Activated T-helper 1 cell treated with anti-CD3 and anti-CD28 coated beads, Interleukin-12 subunit alpha, Interleukin-12 subunit beta, Interleukin-2, Interleukin-4 antibody, amounts not matched to agents 30 ng/mL and 10 ng/mL and 1 ng/mL, durations not matched to agents 14 hours and 24 hours and 36 hours (primary cell): Measurements from ENCODE around the gene WNT11. TPM values are rescaled to one million over a fixed set of nuclear protein-coding genes. Genes with fewer than 3 reads are reported as not detected.

Source experiments
- DNase-seq: peaks from one replicate; pipeline ENCODE4 v3.0.0; 2021; ENCODE audit warnings: low spot score
- H3K27ac Mint-ChIP-seq: one replicate; pipeline ENCODE4 v1.8.0; 2021; ENCODE audit warnings: mild to moderate bottlenecking, mixed read lengths
- H3K27me3 Mint-ChIP-seq: one replicate; pipeline ENCODE4 v1.8.0; 2022; ENCODE audit warnings: mild to moderate bottlenecking, moderate library complexity, mixed read lengths; ENCODE audit not compliant: insufficient read depth
- H3K36me3 Mint-ChIP-seq: one replicate; pipeline ENCODE4 v1.8.0; 2021; ENCODE audit warnings: low read depth, mixed read lengths
- H3K4me1 Mint-ChIP-seq: one replicate; pipeline ENCODE4 v1.8.0; 2021; ENCODE audit warnings: low read depth, mixed read lengths
- H3K4me3 Mint-ChIP-seq: one replicate; pipeline ENCODE4 v1.8.0; 2021; ENCODE audit warnings: mild to moderate bottlenecking, moderate library complexity, mixed read lengths
- H3K9me3 Mint-ChIP-seq: one replicate; pipeline ENCODE4 v1.8.0; 2021; ENCODE audit warnings: mixed read lengths
- intact Hi-C: fragments of 100-400 bp; cut with micrococcal nuclease; formaldehyde crosslinking; loops from one replicate; pipeline ENCODE4 v1.15.1; 2024
- total RNA-seq: library from RNA; stranded (reverse); gene quantifications from 2 replicates; pipeline ENCODE4 v1.2.3, GENCODE V29; 2022

Gene WNT11
- total RNA-seq, 1 donor from 2014 or later: 0.39 TPM

GRCh38 chr11:76235233-76236091, 29.2 kb upstream of the WNT11 start:
- Mint-ChIP-seq H3K36me3 (no peaks in the 10 kb centered on the region), H3K4me3 (peak overlapping the region; percentile 92), H3K9me3 (no peaks in the 10 kb centered on the region), H3K27ac (peak overlapping the region; percentile 84), H3K27me3 (peaks cover 30% of the 10 kb centered on the region), H3K4me1 (peaks cover 50% of the 10 kb centered on the region)
- intact Hi-C loops: loop anchor here (1.0 to 10.0 kb wide), 8 partner anchors 28 to 1491 kb away; partner anchors contain the start of gene RNF169
- DNase-seq: peak; percentile 85

GRCh38 chr11:76234416-76235232, 28.3 kb upstream of the WNT11 start:
- Mint-ChIP-seq H3K4me3 (peak overlapping the region; percentile 92), H3K9me3 (no peaks in the 10 kb centered on the region), H3K27ac (peak overlapping the region; percentile 84), H3K4me1 (peaks cover 50% of the 10 kb centered on the region), H3K36me3 (no peaks in the 10 kb centered on the region), H3K27me3 (peaks cover 25% of the 10 kb centered on the region)
- DNase-seq: no peak
- intact Hi-C loops: loop anchor here (1.0 to 10.0 kb wide), 8 partner anchors 27 to 1490 kb away; partner anchors contain the start of gene RNF169

DNA sequence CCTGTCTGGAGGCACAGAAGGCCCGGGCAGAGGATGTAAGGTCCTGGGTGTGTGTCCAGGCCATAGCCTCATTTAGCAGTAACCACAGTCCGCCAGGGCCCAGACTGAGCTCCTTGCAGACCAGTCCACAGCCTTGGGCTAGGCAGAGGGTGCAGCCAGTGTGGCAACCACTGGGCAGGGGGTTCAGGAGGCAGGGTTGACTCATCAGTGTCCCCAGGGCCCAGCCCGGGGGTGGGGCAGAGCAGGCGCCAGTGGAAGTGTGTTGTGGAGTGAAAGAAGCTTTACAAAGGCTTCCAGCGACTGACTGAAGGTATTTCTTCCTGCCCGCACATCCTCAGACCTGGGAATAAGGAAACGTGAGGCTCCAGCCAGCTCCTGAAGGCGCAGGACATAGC, 27.7 kb upstream of the WNT11 start:
- Mint-ChIP-seq H3K4me3 (peak overlapping the region; percentile 74), H3K36me3 (no peaks in the 10 kb centered on the region), H3K27ac (no peak overlapping the region), H3K9me3 (no peaks in the 10 kb centered on the region), H3K4me1 (peaks cover 50% of the 10 kb centered on the region), H3K27me3 (peaks cover 27% of the 10 kb centered on the region)
- no peak for DNase-seq
- intact Hi-C loops: loop anchor here (2.0 to 10.0 kb wide), 2 partner anchors 393 to 1489 kb away; partner anchors contain the start of gene RNF169

DNA sequence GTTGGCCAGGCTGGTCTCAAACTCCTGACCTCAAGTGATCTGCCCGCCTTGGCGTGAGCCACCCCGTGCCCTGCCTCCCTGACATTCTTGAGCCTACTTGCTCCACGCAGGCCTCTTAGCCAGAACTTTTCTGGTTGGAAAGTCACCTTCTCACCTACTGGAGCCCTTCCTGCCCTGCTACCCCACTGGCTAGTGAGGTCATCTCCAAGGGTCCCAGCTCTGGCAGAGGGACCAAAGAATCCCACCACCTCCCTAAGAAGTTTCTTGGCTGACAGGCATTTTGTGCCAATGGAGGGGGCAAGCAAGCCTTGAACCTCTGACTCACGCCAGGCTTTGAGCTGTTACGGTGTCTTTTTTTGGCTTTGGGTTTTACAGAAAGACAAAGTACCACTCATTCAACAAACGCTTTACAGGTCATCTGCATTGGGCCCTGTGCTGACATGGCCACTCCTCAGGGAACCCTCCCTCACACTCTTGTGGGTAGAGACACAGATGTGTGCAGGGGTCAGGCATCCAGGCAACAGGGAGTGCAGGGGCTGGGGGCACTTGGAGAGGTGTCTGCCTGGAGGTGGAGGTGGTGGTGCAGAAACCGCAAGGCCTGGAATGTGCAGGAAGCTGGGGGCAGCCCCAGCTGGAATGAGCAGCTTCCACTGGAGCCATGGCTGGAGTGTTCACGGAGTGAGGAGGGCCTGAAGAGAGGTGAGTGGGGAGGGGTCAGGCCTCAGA, 27.1 kb upstream of the WNT11 start:
- no peak for DNase-seq
- Mint-ChIP-seq H3K36me3 (no peaks in the 10 kb centered on the region), H3K9me3 (no peaks in the 10 kb centered on the region), H3K4me1 (peaks cover 50% of the 10 kb centered on the region), H3K27ac (peak overlapping the region; percentile 55), H3K4me3 (peak overlapping the region; percentile 74), H3K27me3 (peaks cover 31% of the 10 kb centered on the region)
- intact Hi-C loops: loop anchor here (10.0 kb wide), 1 partner anchor 1489 kb away; the partner anchor contains the start of gene RNF169

GRCh38 chr11:76232026-76232665, 25.8 kb upstream of the WNT11 start:
- no peaks in the 10 kb centered on the region for H3K9me3 Mint-ChIP-seq
- H3K4me1 Mint-ChIP-seq: peaks cover 57% of the 10 kb centered on the region
- H3K36me3 Mint-ChIP-seq: no peaks in the 10 kb centered on the region
- peak; percentile 44 for DNase-seq
- H3K27ac Mint-ChIP-seq: peak overlapping the region; percentile 33
- peaks cover 29% of the 10 kb centered on the region for H3K27me3 Mint-ChIP-seq
- intact Hi-C loops: loop anchor here (10.0 kb wide), 1 partner anchor 1487 kb away; the partner anchor contains the start of gene RNF169
- H3K4me3 Mint-ChIP-seq: peak overlapping the region; percentile 54

DNA sequence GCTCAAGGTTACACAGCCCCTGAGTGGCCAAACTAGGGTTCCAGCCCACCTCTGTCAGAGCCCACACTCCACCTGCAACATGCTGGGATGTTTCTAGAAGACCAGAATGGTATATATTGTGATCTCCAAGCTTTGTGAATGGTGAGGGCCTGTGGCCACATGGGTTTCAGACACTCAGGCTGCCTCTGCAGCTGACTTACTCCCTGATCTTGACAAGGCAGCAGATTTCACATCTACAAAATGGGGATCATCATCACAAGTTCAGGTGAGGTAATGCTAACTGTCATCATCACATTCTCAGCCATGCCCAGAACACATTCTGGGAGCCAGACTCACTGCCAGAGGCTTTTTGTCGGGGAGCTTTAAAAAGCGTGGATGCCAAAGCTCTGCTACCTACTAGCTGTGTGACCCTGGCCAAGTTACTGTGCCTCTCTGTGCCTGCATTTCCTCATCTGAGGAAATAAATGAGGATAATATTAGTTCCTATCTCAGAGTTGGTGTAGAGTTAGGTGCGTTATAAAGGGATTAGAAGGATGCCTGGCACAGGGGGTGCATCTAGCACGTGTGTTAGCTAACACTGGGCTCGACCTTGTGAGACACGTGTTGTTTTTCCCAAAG, 24.9 kb upstream of the WNT11 start:
- intact Hi-C loops: loop anchor here (10.0 kb wide), 1 partner anchor 1486 kb away; the partner anchor contains the start of gene RNF169
- H3K9me3 Mint-ChIP-seq: no peaks in the 10 kb centered on the region
- DNase-seq: no peak
- no peak overlapping the region for H3K4me3 Mint-ChIP-seq
- peaks cover 21% of the 10 kb centered on the region for H3K27me3 Mint-ChIP-seq
- H3K4me1 Mint-ChIP-seq: peaks cover 52% of the 10 kb centered on the region
- H3K36me3 Mint-ChIP-seq: no peaks in the 10 kb centered on the region
- no peak overlapping the region for H3K27ac Mint-ChIP-seq

GRCh38 chr11:76230392-76230791, 24.1 kb upstream of the WNT11 start:
- Mint-ChIP-seq H3K9me3 (no peaks in the 10 kb centered on the region), H3K4me3 (no peak overlapping the region), H3K27ac (no peak overlapping the region), H3K36me3 (no peaks in the 10 kb centered on the region), H3K27me3 (peaks cover 14% of the 10 kb centered on the region), H3K4me1 (peaks cover 43% of the 10 kb centered on the region)
- no peak for DNase-seq
- intact Hi-C loops: loop anchor here (10.0 kb wide), 1 partner anchor 1486 kb away; the partner anchor contains the start of gene RNF169

GRCh38 chr11:76229690-76230240, 23.5 kb upstream of the WNT11 start:
- Mint-ChIP-seq H3K36me3 (no peaks in the 10 kb centered on the region), H3K27ac (no peak overlapping the region), H3K9me3 (no peaks in the 10 kb centered on the region), H3K27me3 (peaks cover 11% of the 10 kb centered on the region), H3K4me1 (peaks cover 39% of the 10 kb centered on the region), H3K4me3 (no peak overlapping the region)
- no peak for DNase-seq
- intact Hi-C loops: loop anchor here (10.0 kb wide), 1 partner anchor 1485 kb away; the partner anchor contains the start of gene RNF169

DNA sequence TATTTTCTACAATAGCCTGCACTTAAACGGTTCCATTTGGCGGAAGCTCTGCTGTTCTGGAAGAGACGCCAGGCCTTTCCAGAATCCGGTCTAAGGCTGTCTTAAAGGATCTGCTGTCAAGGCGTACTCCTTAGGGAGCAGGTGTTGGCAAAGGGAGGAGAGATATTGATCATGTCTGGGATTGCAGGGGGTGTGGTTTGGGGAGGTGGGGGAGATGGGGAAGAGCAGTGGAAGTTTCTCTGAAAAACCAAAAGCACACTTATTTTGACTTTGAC, 22.5 kb upstream of the WNT11 start:
- H3K4me3 Mint-ChIP-seq: no peak overlapping the region
- H3K27me3 Mint-ChIP-seq: peaks cover 11% of the 10 kb centered on the region
- intact Hi-C loops: no loop called here
- no peak for DNase-seq
- H3K9me3 Mint-ChIP-seq: no peaks in the 10 kb centered on the region
- peaks cover 33% of the 10 kb centered on the region for H3K4me1 Mint-ChIP-seq
- H3K36me3 Mint-ChIP-seq: no peaks in the 10 kb centered on the region
- H3K27ac Mint-ChIP-seq: no peak overlapping the region

- intact Hi-C loops: no loop called here
- Mint-ChIP-seq H3K4me1 (peaks cover 28% of the 10 kb centered on the region), H3K36me3 (no peaks in the 10 kb centered on the region), H3K9me3 (no peaks in the 10 kb centered on the region), H3K4me3 (no peak overlapping the region), H3K27me3 (peaks cover 11% of the 10 kb centered on the region), H3K27ac (no peak overlapping the region)
- no peak for DNase-seq
Observed at GRCh38 chr11:76228071-76228874, 22.0 kb upstream of the WNT11 start.

- H3K27ac Mint-ChIP-seq: no peak overlapping the region
- H3K4me1 Mint-ChIP-seq: peaks cover 15% of the 10 kb centered on the region
- H3K9me3 Mint-ChIP-seq: no peaks in the 10 kb centered on the region
- no peak for DNase-seq
- peaks cover 16% of the 10 kb centered on the region for H3K27me3 Mint-ChIP-seq
- no peaks in the 10 kb centered on the region for H3K36me3 Mint-ChIP-seq
- H3K4me3 Mint-ChIP-seq: no peak overlapping the region
- intact Hi-C loops: no loop called here
Observed at GRCh38 chr11:76226626-76227025, 20.3 kb upstream of the WNT11 start.
